Memory B cell (primary cell): ENCODE measurements around the gene TRIM51G.
"Not testable (repeated sequence)": the region's sequence is repeated elsewhere in the genome, so short reads cannot be mapped to it uniquely, and the experiment has no call there.

Experiments
- ATAC-seq: fragments of 150-1000 bp; cut with Tn5 transposase; 2 replicates; pipeline ENCODE4 v1.10.0; 2021; ENCODE audit warnings: low read depth, mild to moderate bottlenecking, moderate library complexity
- DNase-seq, 2 donors: peaks; one replicate each; pipeline ENCODE4 v3.0.0; 2022; ENCODE audit warnings: low spot score in 2 of 2
- H3K27ac Mint-ChIP-seq: one replicate; pipeline ENCODE4 v1.8.0; 2022; ENCODE audit warnings: mild to moderate bottlenecking, moderate library complexity, mixed read lengths
- H3K27me3 Mint-ChIP-seq: one replicate; pipeline ENCODE4 v1.8.0; 2022; ENCODE audit warnings: mixed read lengths
- H3K36me3 Mint-ChIP-seq: one replicate; pipeline ENCODE4 v1.8.0; 2022; ENCODE audit warnings: mild to moderate bottlenecking, mixed read lengths
- H3K4me1 Mint-ChIP-seq: one replicate; pipeline ENCODE4 v1.8.0; 2022; ENCODE audit warnings: mixed read lengths
- H3K4me3 Mint-ChIP-seq: one replicate; pipeline ENCODE4 v1.8.0; 2022; ENCODE audit warnings: mild to moderate bottlenecking, moderate library complexity, mixed read lengths
- H3K9me3 Mint-ChIP-seq: one replicate; pipeline ENCODE4 v1.8.0; 2022; ENCODE audit warnings: mixed read lengths

Gene TRIM51G

GRCh38 chr11:48983785-48984184 lies at the start of gene TRIM51G:
Gene TRIM51G (minus strand): TSS chr11:48983885. CDS start chr11:48981695, 2,190 bp downstream.
- not testable (repeated sequence) for H3K4me3 Mint-ChIP-seq, H3K27me3 Mint-ChIP-seq, ATAC-seq, H3K4me1 Mint-ChIP-seq, H3K9me3 Mint-ChIP-seq, H3K27ac Mint-ChIP-seq, H3K36me3 Mint-ChIP-seq, DNase-seq

DNA sequence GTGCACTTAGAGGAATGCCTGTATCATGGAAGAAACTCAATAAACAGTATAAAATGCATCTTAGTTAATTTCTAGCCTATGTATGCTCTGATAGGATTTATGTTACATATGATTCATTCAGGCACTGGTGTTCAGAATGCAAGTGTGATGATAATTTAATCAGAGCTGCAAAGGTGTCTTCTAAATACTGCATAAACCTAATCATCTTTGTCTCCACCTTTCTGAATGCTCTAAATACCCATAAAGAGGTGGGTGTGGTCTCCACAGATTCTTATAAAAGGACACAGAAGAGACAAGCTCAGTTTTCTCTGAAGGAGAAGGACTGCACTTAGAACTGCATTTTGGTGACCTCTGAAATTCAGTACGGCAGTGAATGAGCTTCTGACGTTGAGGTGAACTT lies 44.8 kb upstream of the TRIM51G start, which contains the start of gene TRIM49B:
Gene TRIM49B (plus strand): TSS at position 301 of the 400 bp plus-strand sequence. CDS start 2,777 bp downstream, outside the sequence.
- H3K27me3 Mint-ChIP-seq, H3K36me3 Mint-ChIP-seq, ATAC-seq, DNase-seq, H3K4me1 Mint-ChIP-seq, H3K27ac Mint-ChIP-seq, H3K9me3 Mint-ChIP-seq, H3K4me3 Mint-ChIP-seq: not testable (repeated sequence)

GRCh38 chr11:48968592-48968991 lies 15.1 kb downstream of the TRIM51G start:
- H3K27me3 Mint-ChIP-seq, H3K27ac Mint-ChIP-seq, H3K4me3 Mint-ChIP-seq, H3K36me3 Mint-ChIP-seq, H3K4me1 Mint-ChIP-seq, H3K9me3 Mint-ChIP-seq, ATAC-seq, DNase-seq: not testable (repeated sequence)

GRCh38 chr11:48955315-48956049 lies 28.2 kb downstream of the TRIM51G start:
- DNase-seq, H3K27ac Mint-ChIP-seq, H3K4me3 Mint-ChIP-seq, H3K9me3 Mint-ChIP-seq, H3K4me1 Mint-ChIP-seq, ATAC-seq, H3K27me3 Mint-ChIP-seq, H3K36me3 Mint-ChIP-seq: not testable (repeated sequence)

GRCh38 chr11:48945796-48946195 lies 37.9 kb downstream of the TRIM51G start:
- not testable (repeated sequence) for H3K4me3 Mint-ChIP-seq, H3K4me1 Mint-ChIP-seq, ATAC-seq, H3K36me3 Mint-ChIP-seq, H3K27me3 Mint-ChIP-seq, H3K9me3 Mint-ChIP-seq, H3K27ac Mint-ChIP-seq, DNase-seq
